HG03521 (cell line): ENCODE results near the gene MIGA2.
"Not testable (repeated sequence)": the region's sequence is repeated elsewhere in the genome, so short reads cannot be mapped to it uniquely, and the experiment has no call there.

ENCODE experiments used
- ATAC-seq: cut with Tn5 transposase; IDR thresholded peaks from one replicate; pipeline ENCODE4 v1.9.1; 2021; ENCODE audit warnings: mild to moderate bottlenecking, moderate library complexity; ENCODE audit not compliant: unreplicated experiment

The MIGA2 gene

GRCh38 chr9:129035838-129036237, 588 bp upstream of the MIGA2 start:
- ATAC-seq: not testable (repeated sequence)

- no peak for ATAC-seq
Observed at GRCh38 chr9:129036923-129037766, 719 bp downstream of the MIGA2 start.

GRCh38 chr9:129037767-129038098, 1.3 kb downstream of the MIGA2 start:
- ATAC-seq: no peak

- ATAC-seq: no peak
Observed at GRCh38 chr9:129038109-129038852, 1.9 kb downstream of the MIGA2 start.

GRCh38 chr9:129040113-129040643, 3.8 kb downstream of the MIGA2 start:
- no peak for ATAC-seq

- ATAC-seq: no peak
Observed at GRCh38 chr9:129042016-129042415, 5.6 kb downstream of the MIGA2 start.

GRCh38 chr9:129052592-129052991, 16.2 kb downstream of the MIGA2 start:
- no peak for ATAC-seq

GRCh38 chr9:129053020-129053419, 16.6 kb downstream of the MIGA2 start:
- no peak for ATAC-seq

- ATAC-seq: no peak
Observed at GRCh38 chr9:129054163-129054851, 17.9 kb downstream of the MIGA2 start.

- no peak for ATAC-seq
Observed at GRCh38 chr9:129058965-129059795, 22.8 kb downstream of the MIGA2 start.

GRCh38 chr9:129059796-129060785, 23.7 kb downstream of the MIGA2 start:
- ATAC-seq: no peak

- no peak for ATAC-seq
Observed at GRCh38 chr9:129060991-129061390, 24.6 kb downstream of the MIGA2 start.

- no peak for ATAC-seq
Observed at GRCh38 chr9:129063061-129063460, 26.6 kb downstream of the MIGA2 start.

GRCh38 chr9:129064499-129064908, 28.1 kb downstream of the MIGA2 start:
- no peak for ATAC-seq

- ATAC-seq: no peak
Observed at GRCh38 chr9:129068110-129068509, 31.7 kb downstream of the MIGA2 start.

- ATAC-seq: peak; percentile 55
Observed at GRCh38 chr9:129068990-129069861, 32.8 kb downstream of the MIGA2 start.

GRCh38 chr9:129069862-129070641, 33.6 kb downstream of the MIGA2 start:
- ATAC-seq: no peak
